ENCODE results near the gene SLC25A45.
"Not testable (repeated sequence)": the region's sequence is repeated elsewhere in the genome, so short reads cannot be mapped to it uniquely, and the experiment has no call there.

The SLC25A45 gene

DNA sequence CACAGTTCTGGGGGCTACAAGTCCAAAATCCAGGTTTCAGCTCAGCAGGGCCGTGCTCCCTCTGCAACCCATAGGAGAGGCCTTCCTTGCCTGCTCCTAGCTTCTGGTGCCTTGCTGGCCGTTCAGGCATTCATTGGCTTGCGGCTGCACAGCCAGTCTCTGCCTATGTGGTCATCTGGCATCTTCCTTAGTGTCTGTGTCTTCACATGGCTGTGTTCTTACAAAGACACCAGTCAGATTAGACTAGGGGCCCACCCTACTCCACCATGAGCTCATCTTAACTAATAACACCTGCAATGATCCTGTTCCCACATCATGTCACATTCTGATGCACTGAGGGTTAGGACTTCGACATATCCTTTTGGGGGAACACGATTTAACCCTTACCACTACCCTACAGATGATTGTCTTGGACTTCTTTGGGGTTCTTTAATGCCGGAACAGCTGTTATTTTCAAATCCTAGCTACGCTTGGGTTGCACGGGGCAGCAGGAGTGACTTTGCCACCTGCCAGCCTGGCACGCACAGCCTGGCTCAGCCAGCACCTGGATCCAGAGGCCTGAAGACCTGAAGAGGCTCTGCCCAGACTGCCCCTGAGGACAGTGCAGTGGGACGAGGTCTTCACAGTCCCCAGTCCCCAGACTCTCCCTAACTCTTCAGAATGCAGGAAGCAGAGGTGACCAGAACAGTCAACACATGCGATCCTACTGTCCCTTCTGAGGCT, 32.5 kb upstream of the SLC25A45 start:
- Histone ChIP-seq H3K27me3 (ENCODE audit: insufficient read depth, poor library complexity, severe bottlenecking) (no peaks in the 10 kb centered on the region), H3K4me3 (replicated peaks; ENCODE audit: insufficient read depth, low read length) (no peak overlapping the region), H3K27ac (replicated peaks) (no peak overlapping the region)
- no peak for DNase-seq (ENCODE audit: low read depth in 1 of 2, low spot score in 1 of 2)
- TF ChIP-seq, protein P1, sequence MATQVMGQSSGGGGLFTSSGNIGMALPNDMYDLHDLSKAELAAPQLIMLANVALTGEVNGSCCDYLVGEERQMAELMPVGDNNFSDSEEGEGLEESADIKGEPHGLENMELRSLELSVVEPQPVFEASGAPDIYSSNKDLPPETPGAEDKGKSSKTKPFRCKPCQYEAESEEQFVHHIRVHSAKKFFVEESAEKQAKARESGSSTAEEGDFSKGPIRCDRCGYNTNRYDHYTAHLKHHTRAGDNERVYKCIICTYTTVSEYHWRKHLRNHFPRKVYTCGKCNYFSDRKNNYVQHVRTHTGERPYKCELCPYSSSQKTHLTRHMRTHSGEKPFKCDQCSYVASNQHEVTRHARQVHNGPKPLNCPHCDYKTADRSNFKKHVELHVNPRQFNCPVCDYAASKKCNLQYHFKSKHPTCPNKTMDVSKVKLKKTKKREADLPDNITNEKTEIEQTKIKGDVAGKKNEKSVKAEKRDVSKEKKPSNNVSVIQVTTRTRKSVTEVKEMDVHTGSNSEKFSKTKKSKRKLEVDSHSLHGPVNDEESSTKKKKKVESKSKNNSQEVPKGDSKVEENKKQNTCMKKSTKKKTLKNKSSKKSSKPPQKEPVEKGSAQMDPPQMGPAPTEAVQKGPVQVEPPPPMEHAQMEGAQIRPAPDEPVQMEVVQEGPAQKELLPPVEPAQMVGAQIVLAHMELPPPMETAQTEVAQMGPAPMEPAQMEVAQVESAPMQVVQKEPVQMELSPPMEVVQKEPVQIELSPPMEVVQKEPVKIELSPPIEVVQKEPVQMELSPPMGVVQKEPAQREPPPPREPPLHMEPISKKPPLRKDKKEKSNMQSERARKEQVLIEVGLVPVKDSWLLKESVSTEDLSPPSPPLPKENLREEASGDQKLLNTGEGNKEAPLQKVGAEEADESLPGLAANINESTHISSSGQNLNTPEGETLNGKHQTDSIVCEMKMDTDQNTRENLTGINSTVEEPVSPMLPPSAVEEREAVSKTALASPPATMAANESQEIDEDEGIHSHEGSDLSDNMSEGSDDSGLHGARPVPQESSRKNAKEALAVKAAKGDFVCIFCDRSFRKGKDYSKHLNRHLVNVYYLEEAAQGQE (IDR thresholded peaks at IDR 0.05; ENCODE audit: insufficient replicate concordance, low read depth) = no peak
- TF ChIP-seq CTCF (IDR thresholded peaks at IDR 0.05; ENCODE audit: insufficient read depth, low read length) (no peak), POLR2AphosphoS5 (IDR thresholded peaks at IDR 0.05; ENCODE audit: low read depth) (no peak), GABPA (IDR thresholded peaks at IDR 0.05; ENCODE audit: low read depth) (no peak), SPI1 (IDR thresholded peaks at IDR 0.05; ENCODE audit: borderline replicate concordance, low read depth) (no peak)

DNA sequence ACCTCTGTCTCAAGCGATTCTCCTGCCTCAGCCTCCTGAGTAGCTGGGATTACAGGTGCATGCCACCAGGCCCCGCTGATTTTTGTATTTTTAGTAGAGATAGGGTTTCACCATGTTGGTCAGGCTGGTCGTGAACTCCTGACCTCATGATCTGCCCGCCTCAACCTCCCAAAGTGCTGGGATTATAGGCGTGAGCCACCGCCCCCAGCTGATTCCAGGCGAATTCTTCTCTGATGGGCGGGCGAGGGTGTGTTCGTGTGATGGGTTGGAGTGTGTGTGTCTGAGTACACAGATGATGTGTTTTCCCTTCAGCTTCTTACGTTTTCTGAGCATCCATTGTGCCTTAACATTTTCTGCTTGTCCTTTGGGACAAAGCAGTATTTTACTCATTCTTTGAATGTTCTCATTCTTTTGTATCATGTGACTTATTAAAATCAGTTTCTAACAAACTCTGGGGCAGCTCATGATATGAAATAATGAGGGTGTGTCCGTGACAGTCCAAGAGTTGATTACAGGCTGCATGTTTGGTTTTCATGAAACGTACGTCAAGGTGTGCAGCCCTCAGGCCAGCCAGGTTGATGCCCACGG, 30.7 kb upstream of the SLC25A45 start:
- H3K27ac ChIP-seq (replicated peaks); H3K27me3 ChIP-seq (ENCODE audit: insufficient read depth, poor library complexity, severe bottlenecking); DNase-seq (ENCODE audit: low read depth in 1 of 2, low spot score in 1 of 2); H3K4me3 ChIP-seq (replicated peaks; ENCODE audit: insufficient read depth, low read length): not testable (repeated sequence)

DNA sequence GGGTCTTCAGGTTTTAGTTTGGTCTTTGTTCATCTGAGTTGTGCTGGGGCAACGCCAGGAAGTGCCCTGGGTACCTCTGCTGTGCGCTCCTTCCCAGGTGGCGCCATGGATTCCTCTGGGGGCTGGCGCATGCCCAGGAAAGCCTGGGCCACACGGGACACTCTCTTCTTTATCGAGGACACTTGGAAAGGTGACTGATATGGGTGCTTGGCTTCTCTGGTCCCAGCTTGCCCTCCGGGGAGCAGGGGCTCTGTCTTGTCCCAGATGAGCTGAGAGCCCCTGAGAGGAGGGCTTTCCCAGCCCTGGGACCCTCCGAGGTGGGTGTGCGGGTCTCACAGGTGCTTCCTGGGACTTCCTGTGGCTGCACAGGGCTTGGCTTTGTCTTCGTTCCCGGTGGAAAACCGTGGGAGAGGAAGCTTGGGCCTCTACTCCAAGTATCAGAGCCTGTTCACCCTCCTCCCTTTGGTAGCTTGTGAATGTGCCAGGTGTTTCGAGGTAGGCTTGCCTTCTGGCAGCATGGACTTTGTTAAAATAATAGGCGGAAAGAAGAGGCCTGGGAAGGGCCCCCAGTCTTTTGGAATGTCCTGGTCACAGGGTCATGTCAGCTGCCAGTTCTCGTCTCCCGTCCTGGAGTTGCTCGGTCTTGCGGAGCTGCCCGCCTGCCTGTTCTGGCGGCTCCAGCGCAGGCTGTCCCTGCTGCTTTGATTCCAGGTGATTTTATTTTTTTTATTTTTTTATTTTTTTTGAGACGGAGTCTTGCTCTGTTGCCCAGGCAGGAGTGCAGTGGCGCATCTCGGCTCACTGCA, 30.0 kb upstream of the SLC25A45 start:
- Histone ChIP-seq H3K27me3 (ENCODE audit: insufficient read depth, poor library complexity, severe bottlenecking) (no peaks in the 10 kb centered on the region), H3K4me3 (replicated peaks; ENCODE audit: insufficient read depth, low read length) (no peak overlapping the region), H3K27ac (replicated peaks) (no peak overlapping the region)
- TF ChIP-seq SPI1 (IDR thresholded peaks at IDR 0.05; ENCODE audit: borderline replicate concordance, low read depth) (no peak), GABPA (IDR thresholded peaks at IDR 0.05; ENCODE audit: low read depth) (no peak), POLR2AphosphoS5 (IDR thresholded peaks at IDR 0.05; ENCODE audit: low read depth) (no peak), CTCF (IDR thresholded peaks at IDR 0.05; ENCODE audit: insufficient read depth, low read length) (no peak)
- TF ChIP-seq, protein P1 (IDR thresholded peaks at IDR 0.05; ENCODE audit: insufficient replicate concordance, low read depth) = no peak
- no peak for DNase-seq (ENCODE audit: low read depth in 1 of 2, low spot score in 1 of 2)

- DNase-seq (ENCODE audit: low read depth in 1 of 2, low spot score in 1 of 2) = no peak
- TF ChIP-seq, protein P1 (IDR thresholded peaks at IDR 0.05; ENCODE audit: insufficient replicate concordance, low read depth) = no peak
- TF ChIP-seq SPI1 (IDR thresholded peaks at IDR 0.05; ENCODE audit: borderline replicate concordance, low read depth) = no peak
- TF ChIP-seq GABPA (IDR thresholded peaks at IDR 0.05; ENCODE audit: low read depth) = no peak
- no peak for TF ChIP-seq CTCF (IDR thresholded peaks at IDR 0.05; ENCODE audit: insufficient read depth, low read length)
- TF ChIP-seq POLR2AphosphoS5 (IDR thresholded peaks at IDR 0.05; ENCODE audit: low read depth) = no peak
- no peaks in the 10 kb centered on the region for H3K27me3 ChIP-seq (ENCODE audit: insufficient read depth, poor library complexity, severe bottlenecking)
- H3K4me3 ChIP-seq (replicated peaks; ENCODE audit: insufficient read depth, low read length) = no peak overlapping the region
- no peak overlapping the region for H3K27ac ChIP-seq (replicated peaks)
Observed at GRCh38 chr11:65411681-65412070, 29.2 kb upstream of the SLC25A45 start.
